HG02852 (cell line): ENCODE measurements around the gene AFAP1.

Source experiments
- ATAC-seq: cut with Tn5 transposase; IDR thresholded peaks from one replicate; pipeline ENCODE4 v1.9.1; 2021; ENCODE audit warnings: mild to moderate bottlenecking, moderate library complexity; ENCODE audit not compliant: unreplicated experiment

AFAP1 gene

GRCh38 chr4:7894677-7895181 is 44.9 kb downstream of the AFAP1 start:
- ATAC-seq: no peak

GRCh38 chr4:7894098-7894676 is 45.5 kb downstream of the AFAP1 start:
- no peak for ATAC-seq

GRCh38 chr4:7893539-7893938 is 46.1 kb downstream of the AFAP1 start:
- no peak for ATAC-seq

- no peak for ATAC-seq
Measured at GRCh38 chr4:7892212-7893019, 47.2 kb downstream of the AFAP1 start.

GRCh38 chr4:7890635-7891393 is 48.8 kb downstream of the AFAP1 start:
- no peak for ATAC-seq

- ATAC-seq: no peak
Measured at GRCh38 chr4:7887436-7887835, 52.2 kb downstream of the AFAP1 start.

- no peak for ATAC-seq
Measured at GRCh38 chr4:7886007-7886973, 53.4 kb downstream of the AFAP1 start.

- no peak for ATAC-seq
Measured at GRCh38 chr4:7885216-7886006, 54.2 kb downstream of the AFAP1 start.

- ATAC-seq: no peak
Measured at GRCh38 chr4:7880683-7881082, 59.0 kb downstream of the AFAP1 start.

- no peak for ATAC-seq
Measured at GRCh38 chr4:7879127-7879526, 60.5 kb downstream of the AFAP1 start.

- no peak for ATAC-seq
Measured at GRCh38 chr4:7878323-7878722, 61.3 kb downstream of the AFAP1 start.

- ATAC-seq: no peak
Measured at GRCh38 chr4:7877176-7877575, 62.5 kb downstream of the AFAP1 start.

GRCh38 chr4:7876201-7876875 is 63.3 kb downstream of the AFAP1 start:
- no peak for ATAC-seq

GRCh38 chr4:7874838-7875237 is 64.8 kb downstream of the AFAP1 start:
- no peak for ATAC-seq

GRCh38 chr4:7873881-7874280 is 65.8 kb downstream of the AFAP1 start:
- ATAC-seq: no peak

GRCh38 chr4:7872264-7872771 is 67.3 kb downstream of the AFAP1 start:
- ATAC-seq: no peak

- ATAC-seq: no peak
Measured at GRCh38 chr4:7871356-7871755, 68.3 kb downstream of the AFAP1 start.

GRCh38 chr4:7868892-7869471 is 70.7 kb downstream of the AFAP1 start:
- ATAC-seq: no peak

- ATAC-seq: no peak
Measured at GRCh38 chr4:7868436-7868775, 71.3 kb downstream of the AFAP1 start.
